Measurements from ENCODE around the gene HAGHL.

GRCh38 chr16:686459-687260, 40.2 kb upstream of the HAGHL start:
- TF ChIP-seq POLR2A (IDR thresholded peaks at IDR 0.05) (no peak), CTCF (IDR thresholded peaks at IDR 0.05) (no peak), POLR2AphosphoS5 (IDR thresholded peaks at IDR 0.05) (no peak), EP300 (IDR thresholded peaks at IDR 0.05) (no peak)
